IMR-90 (cell line): ENCODE results near the gene IQCC. TPM values are rescaled to one million over a fixed set of nuclear protein-coding genes. Genes with fewer than 3 reads are reported as not detected.
A peak's percentile ranks its signal among the peaks of the same experiment; 100 is the strongest.

Experiments
- ATAC-seq: fragments of 200-7000 bp; cut with Tn5 transposase; 2 replicates; pipeline ENCODE4 v1.9.1; 2020; ENCODE audit warnings: low read depth, mild to moderate bottlenecking, moderate library complexity
- BruUV-seq: library from RNA; stranded (reverse); fragments of 400-500 nt; replicated peaks from 2 replicates; lab custom pipeline; 2021; lab: Mats Ljungman, UMichigan
- CTCF ChIA-PET: fragments of 300-600 bp; formaldehyde crosslinking; extraction: SDS; loops from one replicate; lab custom pipeline; 2021; ENCODE audit warnings: antibody characterized with exemption; lab: Yijun Ruan, JAX
- POLR2A ChIA-PET: fragments of 300-600 bp; sonication (Branson Sonifier 250); formaldehyde crosslinking; loops from one replicate; lab custom pipeline; 2022; ENCODE audit warnings: antibody characterized with exemption; ENCODE audit not compliant: unreplicated experiment; lab: Charles Lee
- DNase-seq: peaks from one replicate; pipeline ENCODE4 v3.0.0; 2013
- H2AFZ ChIP-seq: replicated peaks from 2 replicates; pipeline ENCODE3; 2013; ENCODE audit warnings: low read length, mild to moderate bottlenecking; ENCODE audit not compliant: poor library complexity
- H2AK5ac ChIP-seq: 2 replicates; pipeline ENCODE4 v1.6.1; 2013; ENCODE audit warnings: low read depth, low read length, inconsistent platforms
- H2AK9ac ChIP-seq: replicated peaks from 2 replicates; pipeline ENCODE3; 2013; ENCODE audit warnings: mild to moderate bottlenecking, low read depth, low read length, moderate library complexity; ENCODE audit not compliant: poor library complexity
- H2BK120ac ChIP-seq: 2 replicates; pipeline ENCODE4 v1.6.1; 2013; ENCODE audit warnings: low read depth, low read length, inconsistent platforms
- H2BK15ac ChIP-seq: 3 replicates; pipeline ENCODE4 v1.6.1; 2013; ENCODE audit warnings: low read depth, low read length, inconsistent platforms
- H2BK20ac ChIP-seq: 2 replicates; pipeline ENCODE4 v1.6.1; 2013; ENCODE audit warnings: low read depth, mild to moderate bottlenecking, inconsistent platforms, low read length, moderate library complexity
- H2BK5ac ChIP-seq: 2 replicates; pipeline ENCODE4 v1.6.1; 2013; ENCODE audit warnings: mild to moderate bottlenecking, low read depth, low read length, inconsistent platforms; ENCODE audit not compliant: poor library complexity, severe bottlenecking
- H3K14ac ChIP-seq: replicated peaks from 2 replicates; pipeline ENCODE4 v1.6.1; 2013; ENCODE audit warnings: low read depth, low read length, inconsistent platforms
- H3K18ac ChIP-seq: 2 replicates; pipeline ENCODE4 v1.6.1; 2013; ENCODE audit warnings: low read depth, low read length, control low read depth
- H3K23ac ChIP-seq: 2 replicates; pipeline ENCODE4 v1.6.1; 2013; ENCODE audit warnings: low read depth, low read length, inconsistent platforms
- H3K27ac ChIP-seq: 2 replicates; pipeline ENCODE4 v1.5.1; 2013; ENCODE audit warnings: mild to moderate bottlenecking, control low read depth, low read length; ENCODE audit not compliant: insufficient read depth
- H3K27me3 ChIP-seq: 2 replicates; pipeline ENCODE4 v1.6.1; 2013; ENCODE audit warnings: low read length; ENCODE audit not compliant: control insufficient read depth, insufficient read depth
- H3K36me3 ChIP-seq: 2 replicates; pipeline ENCODE4 v1.6.1; 2013; ENCODE audit warnings: low read length, mixed read lengths; ENCODE audit not compliant: control insufficient read depth, insufficient read depth
- H3K4ac ChIP-seq: 2 replicates; pipeline ENCODE4 v1.6.1; 2013; ENCODE audit warnings: low read depth, low read length, inconsistent platforms
- H3K4me1 ChIP-seq: 2 replicates; pipeline ENCODE4 v1.6.1; 2013; ENCODE audit warnings: low read length, mixed read lengths; ENCODE audit not compliant: control insufficient read depth, insufficient read depth
- H3K4me2 ChIP-seq: 2 replicates; pipeline ENCODE4 v1.6.1; 2013; ENCODE audit warnings: low read depth, mild to moderate bottlenecking, control low read depth, low read length, moderate library complexity
- H3K4me3 ChIP-seq: 2 replicates; pipeline ENCODE4 v1.5.1; 2013; ENCODE audit warnings: low read depth, mild to moderate bottlenecking, control low read depth, low read length, moderate library complexity; ENCODE audit not compliant: insufficient read depth
- H3K56ac ChIP-seq: 2 replicates; pipeline ENCODE4 v1.6.1; 2013; ENCODE audit warnings: low read length, inconsistent platforms; ENCODE audit not compliant: insufficient read depth; ENCODE audit errors: extremely low read depth
- H3K79me1 ChIP-seq, 2 experiments: 2 replicates each; pipeline ENCODE4 v1.6.1; 2013; ENCODE audit warnings: low read length in 2 of 2, inconsistent platforms in 1 of 2, low read depth in 1 of 2
- H3K9ac ChIP-seq: 2 replicates; pipeline ENCODE4 v1.6.1; 2013; ENCODE audit warnings: low read depth, low read length, control low read depth
- H3K9me1 ChIP-seq: 2 replicates; pipeline ENCODE4 v1.6.1; 2013; ENCODE audit warnings: low read length, inconsistent platforms; ENCODE audit not compliant: insufficient read depth
- H3K9me3 ChIP-seq: 2 replicates; pipeline ENCODE4 v1.6.1; 2013; ENCODE audit warnings: low read length; ENCODE audit not compliant: control insufficient read depth, insufficient read depth
- H4K20me1 ChIP-seq: 2 replicates; pipeline ENCODE4 v1.6.1; 2013; ENCODE audit warnings: low read length, inconsistent platforms; ENCODE audit not compliant: insufficient read depth
- H4K5ac ChIP-seq: 2 replicates; pipeline ENCODE4 v1.6.1; 2013; ENCODE audit warnings: mild to moderate bottlenecking, low read depth, low read length, control low read depth
- H4K8ac ChIP-seq, 2 experiments: 2 replicates each; pipeline ENCODE4 v1.6.1; 2013; ENCODE audit warnings: low read depth in 2 of 2, low read length in 2 of 2, control low read depth in 1 of 2, inconsistent platforms in 1 of 2
- H4K91ac ChIP-seq: 2 replicates; pipeline ENCODE4 v1.6.1; 2013; ENCODE audit warnings: low read depth, low read length, inconsistent platforms; ENCODE audit not compliant: insufficient read depth
- BHLHE40 ChIP-seq: fragments of 150-350 bp; IDR thresholded peaks from 2 replicates; pipeline ENCODE4 v1.6.1; 2016; ENCODE audit warnings: mild to moderate bottlenecking, low read depth, low read length
- CEBPB ChIP-seq: IDR thresholded peaks from 2 replicates; pipeline ENCODE4 v1.6.1; 2012; ENCODE audit warnings: low read depth, low read length, improper control_type of control experiment
- CHD1 ChIP-seq: IDR thresholded peaks from 2 replicates; pipeline ENCODE4 v1.6.1; 2012; ENCODE audit warnings: low read depth, low read length, improper control_type of control experiment
- FOS ChIP-seq: fragments of 150-350 bp; IDR thresholded peaks from 2 replicates; pipeline ENCODE4 v1.6.1; 2016; ENCODE audit warnings: low read depth, low read length
- MAFK ChIP-seq: IDR thresholded peaks from 2 replicates; pipeline ENCODE4 v1.6.1; 2012; ENCODE audit warnings: low read depth, low read length, improper control_type of control experiment
- MAZ ChIP-seq: IDR thresholded peaks from 2 replicates; pipeline ENCODE4 v1.6.1; 2012; ENCODE audit warnings: low read depth, mild to moderate bottlenecking, low read length, improper control_type of control experiment, moderate library complexity, borderline replicate concordance
- NFE2L2 ChIP-seq: fragments of 150-350 bp; IDR thresholded peaks from 2 replicates; pipeline ENCODE4 v1.6.1; 2016; ENCODE audit warnings: low read depth, mild to moderate bottlenecking, low read length
- POLR2A ChIP-seq: IDR thresholded peaks from 2 replicates; pipeline ENCODE4 v1.6.1; 2012; ENCODE audit warnings: mild to moderate bottlenecking, low read depth, low read length
- RAD21 ChIP-seq: IDR thresholded peaks from 2 replicates; pipeline ENCODE4 v1.6.1; 2012; ENCODE audit warnings: low read length, improper control_type of control experiment
- RCOR1 ChIP-seq: IDR thresholded peaks from 2 replicates; pipeline ENCODE4 v1.6.1; 2012; ENCODE audit warnings: mild to moderate bottlenecking, low read length, improper control_type of control experiment; ENCODE audit not compliant: insufficient replicate concordance
- SMC3 ChIP-seq: fragments of 150-350 bp; IDR thresholded peaks from 2 replicates; pipeline ENCODE4 v1.6.1; 2016; ENCODE audit warnings: low read depth, mild to moderate bottlenecking, antibody characterized with exemption, low read length, moderate library complexity
- whole genome bisulfite sequencing, 2 experiments: methylation state at CpG; one replicate each; pipeline versions ENCODE4 v1.1.5 to v1.1.7; 2013; ENCODE audit warnings: missing lambda C conversion rate in 2 of 2; ENCODE audit not compliant: insufficient read length in 1 of 2; ENCODE audit errors: extremely low coverage in 2 of 2; 5-methylcytosine and 5-hydroxymethylcytosine counted together
- dilution Hi-C: fragments of 300-500 bp; cut with HindIII; formaldehyde crosslinking; loops from one replicate; pipeline ENCODE4 v1.14.3; 2018; ENCODE audit warnings: low sequenced_read_pairs; ENCODE audit not compliant: unreplicated experiment
- in situ Hi-C: fragments of 300-500 bp; cut with MboI; formaldehyde crosslinking; loops from 3 replicates; pipeline ENCODE4 v1.14.3; 2019; ENCODE audit warnings: low sequenced_read_pairs, inconsistent platforms, mixed read lengths
- intact Hi-C: fragments of 100-400 bp; cut with micrococcal nuclease; formaldehyde crosslinking; loops from 2 replicates; pipeline ENCODE4 v1.10.0; 2022
- polyA plus RNA-seq, 3 experiments: library from polyadenylated mRNA; depleted of rRNA; stranded (reverse); fragments of >200 nt; gene quantifications; 2 replicates each; pipeline ENCODE4 v1.2.3, GENCODE V29; 2012; ENCODE audit warnings: low replicate concordance in 1 of 3
- total RNA-seq: library from RNA; depleted of rRNA; stranded (reverse); fragments of >200 nt; gene quantifications from 2 replicates; pipeline ENCODE4 v1.2.3, GENCODE V29; 2012
- TF ChIP-seq, protein P1 (sequence below): conservative IDR thresholded peaks from 2 replicates; pipeline ENCODE4 v1.5.1; 2012; ENCODE audit warnings: mild to moderate bottlenecking, low read depth, low read length, improper control_type of control experiment
- TF ChIP-seq, protein P2 (sequence below): fragments of 150-350 bp; IDR thresholded peaks from 2 replicates; pipeline ENCODE4 v1.6.1; 2016; ENCODE audit warnings: low read depth, mild to moderate bottlenecking, low read length, moderate library complexity, borderline replicate concordance

IQCC gene
- total and polyA plus RNA-seq, 2 of the 4 experiments (the other 2 are of a cell fraction), result 1.6 to 2.2 TPM

DNA sequence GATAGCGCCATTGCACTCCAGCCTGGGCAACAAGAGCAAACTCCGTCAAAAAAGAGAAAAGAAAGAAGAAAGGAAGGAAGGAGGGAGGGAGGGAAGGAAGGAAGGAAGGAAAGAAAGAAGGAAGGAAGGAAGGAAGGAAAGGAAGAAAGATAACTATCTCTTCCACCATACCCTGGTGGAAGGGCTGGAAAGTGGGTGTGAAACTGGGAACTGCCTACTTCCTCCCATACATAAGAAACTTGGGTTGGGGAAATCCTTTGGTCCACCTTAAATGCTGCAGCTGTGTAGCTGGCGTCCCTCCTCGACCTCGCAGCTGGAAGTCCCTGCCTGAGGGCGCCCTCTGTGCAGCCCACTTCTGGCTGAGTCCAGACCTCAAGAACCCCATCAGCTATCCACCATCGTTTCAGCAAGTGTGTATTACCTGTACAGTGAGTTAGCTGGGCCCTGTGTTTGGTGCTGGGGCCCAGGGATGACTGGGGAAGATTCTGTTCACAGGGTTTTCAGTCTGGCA, 36.9 kb downstream of the IQCC start:
- peak overlapping the region; percentile 44; the same call in 1 of the 2 replicates for H2BK120ac ChIP-seq
- no peak overlapping the region for H3K23ac ChIP-seq
- H3K18ac ChIP-seq, result no peak overlapping the region; the same call in 1 of the 2 replicates
- H3K9me1 ChIP-seq, result peaks cover 16% of the 10 kb centered on the region
- WGBS, 2 experiments, result no CpG with 5 or more reads among the region's 7 CpGs
- H2BK20ac ChIP-seq, result peak overlapping the region; percentile 26; the same call in 1 of the 2 replicates
- H4K8ac ChIP-seq, result peak overlapping the region in 1 of 2 experiments; percentile 13; a peak in 2 of 4 replicates
- H3K4me3 ChIP-seq, result no peak overlapping the region
- no peak overlapping the region for H3K9ac ChIP-seq
- no peaks in the 10 kb centered on the region for H3K9me3 ChIP-seq
- H3K4ac ChIP-seq, result peak overlapping the region; percentile 64
- H2AK5ac ChIP-seq, result peak overlapping the region; percentile 84; the same call in 1 of the 2 replicates
- dilution Hi-C loops, result no loop called here
- H3K27me3 ChIP-seq, result no peaks in the 10 kb centered on the region
- no TSS peak for BruUV-seq
- intact Hi-C loops, result loop anchor here (5.0 kb wide), 2 partner anchors 70 to 90 kb away; no protein-coding TSS in a partner anchor
- H4K20me1 ChIP-seq, result no peaks in the 10 kb centered on the region
- H2BK5ac ChIP-seq, result no peak overlapping the region
- H3K56ac ChIP-seq, result no peak overlapping the region
- ATAC-seq, result no peak
- in situ Hi-C loops, result no loop called here
- peaks cover 0 to 29% of the 10 kb centered on the region in 2 experiments; a peak in 2 of 4 replicates for H3K79me1 ChIP-seq
- CTCF ChIA-PET, result interaction anchor here (0.7 to 1.4 kb wide), 2 partner anchors 27 to 113 kb away, joined by 4 to 6 read pairs; no protein-coding TSS in a partner anchor
- POLR2A ChIA-PET, result no interaction called here
- TF ChIP-seq MAZ (no peak), NFE2L2 (no peak), FOS (no peak), MAFK (no peak), POLR2A (no peak), RCOR1 (no peak), BHLHE40 (no peak), SMC3 (no peak), CHD1 (no peak), CEBPB (no peak), RAD21 (no peak)
- TF ChIP-seq, protein P1, sequence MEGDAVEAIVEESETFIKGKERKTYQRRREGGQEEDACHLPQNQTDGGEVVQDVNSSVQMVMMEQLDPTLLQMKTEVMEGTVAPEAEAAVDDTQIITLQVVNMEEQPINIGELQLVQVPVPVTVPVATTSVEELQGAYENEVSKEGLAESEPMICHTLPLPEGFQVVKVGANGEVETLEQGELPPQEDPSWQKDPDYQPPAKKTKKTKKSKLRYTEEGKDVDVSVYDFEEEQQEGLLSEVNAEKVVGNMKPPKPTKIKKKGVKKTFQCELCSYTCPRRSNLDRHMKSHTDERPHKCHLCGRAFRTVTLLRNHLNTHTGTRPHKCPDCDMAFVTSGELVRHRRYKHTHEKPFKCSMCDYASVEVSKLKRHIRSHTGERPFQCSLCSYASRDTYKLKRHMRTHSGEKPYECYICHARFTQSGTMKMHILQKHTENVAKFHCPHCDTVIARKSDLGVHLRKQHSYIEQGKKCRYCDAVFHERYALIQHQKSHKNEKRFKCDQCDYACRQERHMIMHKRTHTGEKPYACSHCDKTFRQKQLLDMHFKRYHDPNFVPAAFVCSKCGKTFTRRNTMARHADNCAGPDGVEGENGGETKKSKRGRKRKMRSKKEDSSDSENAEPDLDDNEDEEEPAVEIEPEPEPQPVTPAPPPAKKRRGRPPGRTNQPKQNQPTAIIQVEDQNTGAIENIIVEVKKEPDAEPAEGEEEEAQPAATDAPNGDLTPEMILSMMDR, result no peak
- TF ChIP-seq, protein P2, sequence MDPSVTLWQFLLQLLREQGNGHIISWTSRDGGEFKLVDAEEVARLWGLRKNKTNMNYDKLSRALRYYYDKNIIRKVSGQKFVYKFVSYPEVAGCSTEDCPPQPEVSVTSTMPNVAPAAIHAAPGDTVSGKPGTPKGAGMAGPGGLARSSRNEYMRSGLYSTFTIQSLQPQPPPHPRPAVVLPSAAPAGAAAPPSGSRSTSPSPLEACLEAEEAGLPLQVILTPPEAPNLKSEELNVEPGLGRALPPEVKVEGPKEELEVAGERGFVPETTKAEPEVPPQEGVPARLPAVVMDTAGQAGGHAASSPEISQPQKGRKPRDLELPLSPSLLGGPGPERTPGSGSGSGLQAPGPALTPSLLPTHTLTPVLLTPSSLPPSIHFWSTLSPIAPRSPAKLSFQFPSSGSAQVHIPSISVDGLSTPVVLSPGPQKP, result no peak
- H3K4me2 ChIP-seq, result peak overlapping the region; percentile 43; the same call in 1 of the 2 replicates
- H3K4me1 ChIP-seq, result peaks cover 13% of the 10 kb centered on the region
- H2BK15ac ChIP-seq, result peak overlapping the region; percentile 28; the same call in 1 of the 3 replicates
- H4K91ac ChIP-seq, result peak overlapping the region; percentile 11; the same call in 1 of the 2 replicates
- H3K27ac ChIP-seq, result no peak overlapping the region
- H3K36me3 ChIP-seq, result no peaks in the 10 kb centered on the region
- peak overlapping the region; percentile 78 for H2AFZ ChIP-seq
- H2AK9ac ChIP-seq, result no peak overlapping the region
- DNase-seq, result no peak
- H4K5ac ChIP-seq, result peak overlapping the region; percentile 30; the same call in 1 of the 2 replicates
- peak overlapping the region; percentile 72; the same call in 1 of the 2 replicates for H3K14ac ChIP-seq
